C1 segment of cervical spinal cord (tissue), 14 donors: ENCODE measurements around the gene RBPJL.

Source experiments
- DNase-seq, 14 donors: peaks; one replicate each; lab custom pipeline; 2025; lab: John Stamatoyannopoulos, UW

RBPJL gene, protein sequence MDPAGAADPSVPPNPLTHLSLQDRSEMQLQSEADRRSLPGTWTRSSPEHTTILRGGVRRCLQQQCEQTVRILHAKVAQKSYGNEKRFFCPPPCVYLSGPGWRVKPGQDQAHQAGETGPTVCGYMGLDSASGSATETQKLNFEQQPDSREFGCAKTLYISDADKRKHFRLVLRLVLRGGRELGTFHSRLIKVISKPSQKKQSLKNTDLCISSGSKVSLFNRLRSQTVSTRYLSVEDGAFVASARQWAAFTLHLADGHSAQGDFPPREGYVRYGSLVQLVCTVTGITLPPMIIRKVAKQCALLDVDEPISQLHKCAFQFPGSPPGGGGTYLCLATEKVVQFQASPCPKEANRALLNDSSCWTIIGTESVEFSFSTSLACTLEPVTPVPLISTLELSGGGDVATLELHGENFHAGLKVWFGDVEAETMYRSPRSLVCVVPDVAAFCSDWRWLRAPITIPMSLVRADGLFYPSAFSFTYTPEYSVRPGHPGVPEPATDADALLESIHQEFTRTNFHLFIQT

DNA sequence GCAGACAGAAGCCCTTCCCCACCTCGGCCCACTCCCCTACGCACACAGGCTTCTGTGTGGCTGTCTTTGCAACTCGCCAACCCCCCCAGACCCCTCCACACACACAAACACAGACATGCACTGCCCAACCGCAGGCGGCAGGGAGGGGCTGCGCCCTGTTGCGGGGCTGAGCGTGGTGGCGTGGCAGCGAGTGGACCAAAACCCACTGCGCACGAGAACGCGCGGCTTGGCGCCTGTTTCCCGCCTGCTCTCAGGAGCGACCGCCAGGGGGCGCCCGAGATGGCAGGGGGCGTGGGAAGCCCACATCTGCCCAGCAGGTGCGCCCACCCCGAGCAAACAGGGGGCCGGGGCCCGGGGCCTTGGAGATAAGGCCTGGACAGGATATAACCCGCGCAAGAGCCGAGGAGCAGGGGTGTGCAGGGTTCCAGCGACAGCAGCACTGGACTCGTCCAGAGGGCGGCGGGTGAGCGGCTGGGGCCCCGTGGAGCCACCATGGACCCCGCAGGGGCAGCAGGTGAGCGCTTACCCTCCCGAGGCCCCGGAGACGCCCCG, at the start of gene RBPJL:
Gene RBPJL (plus strand): TSS at position 410 of the 552 bp plus-strand sequence. CDS start 83 bp downstream, at position 493.
- no peak for DNase-seq

DNA sequence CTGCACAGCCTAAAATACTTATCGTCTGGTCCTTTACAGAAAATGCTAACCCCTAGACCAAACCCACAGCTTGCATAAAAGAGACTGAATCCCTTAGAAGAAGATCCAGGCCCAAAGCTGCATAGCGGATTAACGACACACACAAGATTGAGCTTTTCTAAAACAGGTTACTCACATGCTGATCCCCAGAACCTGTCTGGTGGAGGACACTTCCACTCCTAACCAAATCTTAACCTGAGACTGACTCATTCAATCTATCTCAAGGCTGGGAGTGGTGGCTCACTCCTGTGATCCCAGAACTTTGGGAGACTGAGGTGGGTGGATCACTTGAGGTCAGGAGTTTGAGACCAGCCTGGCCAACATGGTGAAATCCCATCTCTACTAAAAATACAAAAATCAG, 49.5 kb upstream of the RBPJL start:
- DNase-seq, result no peak

DNA sequence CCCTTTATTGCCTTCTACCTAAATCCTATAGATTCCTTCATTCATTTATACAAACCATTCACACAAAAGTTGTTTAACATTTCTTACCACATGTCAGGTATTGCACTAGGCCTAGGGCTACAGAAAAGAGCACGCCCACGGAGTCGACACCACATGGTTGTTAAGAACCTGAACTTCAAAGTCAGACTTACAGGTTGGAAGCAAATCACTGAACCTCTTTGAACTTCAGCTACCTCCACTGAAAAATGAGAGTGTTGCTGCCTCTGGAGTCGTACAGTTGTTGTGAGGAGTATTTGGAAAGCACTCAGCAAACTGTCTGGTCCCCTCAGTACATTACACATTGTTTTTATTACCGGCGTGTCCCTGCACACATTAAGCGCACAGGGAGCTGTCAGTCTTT, 48.9 kb upstream of the RBPJL start:
- no peak for DNase-seq

DNA sequence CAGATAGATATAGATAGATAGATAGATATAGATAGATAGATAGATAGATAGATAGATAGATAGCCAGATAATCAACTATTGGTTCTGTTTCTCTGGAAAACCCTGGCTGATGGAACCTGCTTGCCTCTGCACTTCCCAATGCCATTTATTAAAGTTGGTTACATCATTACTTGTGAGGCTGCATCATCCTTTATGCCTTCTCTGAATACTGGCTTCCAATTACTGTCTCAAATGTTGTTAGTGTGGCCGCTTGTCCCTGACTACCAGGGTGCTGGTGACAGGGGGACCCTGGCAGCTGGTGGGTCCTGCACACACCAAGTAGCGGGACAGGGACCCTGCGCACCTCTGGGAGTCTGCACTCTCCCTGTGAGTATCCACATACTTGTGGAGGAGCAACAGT, 48.4 kb upstream of the RBPJL start:
- DNase-seq, result no peak

DNA sequence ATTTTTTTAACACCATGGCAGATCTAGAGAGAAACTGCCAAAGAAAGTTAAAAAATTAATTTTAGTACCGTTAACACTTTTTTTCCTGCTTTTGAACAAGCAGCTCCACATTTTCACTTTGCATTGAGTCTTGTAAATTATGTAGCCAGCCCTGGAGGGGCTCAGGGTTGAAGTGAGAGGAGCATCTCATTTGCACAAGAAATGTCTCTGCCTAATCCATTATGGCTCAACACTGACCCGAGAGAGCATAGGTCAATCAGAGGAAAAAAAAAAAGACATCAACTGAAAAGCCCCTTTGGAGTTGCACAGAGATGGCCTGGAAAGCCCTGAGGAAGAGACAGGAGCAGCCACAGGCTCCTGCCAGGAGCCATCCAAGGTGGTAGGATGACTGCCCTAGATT, 48.0 kb upstream of the RBPJL start:
- DNase-seq, result no peak

DNA sequence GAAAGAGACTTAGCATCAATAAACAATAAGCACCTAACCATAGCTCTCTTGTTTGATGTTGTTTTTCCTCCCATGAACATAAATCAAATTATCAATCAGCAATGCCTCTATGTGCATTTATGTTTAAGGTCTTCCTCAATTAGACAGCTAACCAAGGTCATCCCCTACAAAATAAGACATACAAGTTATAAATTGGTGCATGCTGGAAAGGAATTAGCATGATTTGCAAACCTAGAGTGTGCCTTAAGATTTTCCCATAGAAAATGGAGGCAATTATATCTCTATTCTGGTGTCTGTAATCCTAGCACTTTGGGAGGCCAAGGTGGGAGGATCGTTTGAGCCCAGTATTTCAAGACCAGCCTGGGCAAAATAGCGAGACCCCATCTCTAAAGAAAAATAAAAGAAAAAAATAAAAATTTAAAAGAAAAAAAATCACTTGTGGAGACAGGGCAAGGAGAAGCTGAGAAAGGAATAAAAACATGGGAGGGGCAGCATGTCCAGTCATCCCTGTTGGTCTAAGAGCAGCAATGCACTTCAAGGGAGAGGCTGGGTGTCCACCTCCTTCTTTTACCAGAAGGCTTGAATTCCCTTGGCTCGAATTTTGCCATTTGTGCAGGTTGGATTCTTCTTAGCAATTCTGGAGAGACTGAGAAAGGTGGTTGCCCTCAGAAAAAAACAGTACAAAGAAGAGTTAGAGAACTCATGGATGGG, 42.9 kb upstream of the RBPJL start:
- no peak for DNase-seq

DNA sequence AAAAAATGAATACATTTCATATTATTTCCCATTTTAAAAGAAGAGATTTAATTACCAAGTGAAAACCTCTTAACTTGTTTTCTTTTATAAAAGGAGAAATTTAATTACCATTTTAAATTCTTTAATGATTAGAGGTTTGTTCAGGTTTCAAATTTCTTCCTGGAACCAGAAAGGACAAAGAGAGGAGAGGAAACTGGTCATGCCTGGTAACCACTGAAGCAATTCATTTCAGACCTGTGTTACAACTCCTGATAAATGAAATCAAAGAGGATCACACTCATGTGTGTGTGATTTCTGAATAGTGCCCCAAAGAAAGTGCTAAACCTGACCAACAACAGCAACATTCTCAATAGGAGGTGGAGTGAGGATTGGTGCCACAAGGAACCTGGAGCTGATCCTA, 39.7 kb upstream of the RBPJL start:
- no peak for DNase-seq

DNA sequence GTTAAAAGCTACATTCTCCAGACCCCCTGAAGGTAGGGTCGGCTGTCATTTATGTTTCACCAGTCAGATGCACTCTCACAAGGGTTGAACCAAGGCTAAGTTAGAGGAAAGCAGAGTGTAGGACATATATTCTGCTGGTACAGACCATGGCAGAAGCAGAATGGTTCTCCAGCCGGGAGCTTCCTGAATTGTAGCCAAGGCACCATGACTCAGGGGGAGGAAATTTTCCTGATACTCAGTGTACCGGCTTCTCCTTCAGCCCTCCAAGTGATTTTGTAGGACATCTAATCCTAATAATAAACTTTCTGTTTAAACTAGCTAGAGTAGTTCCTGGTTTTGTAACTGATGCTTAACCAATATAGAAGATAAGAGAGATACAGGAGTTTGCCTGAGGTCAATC, 38.1 kb upstream of the RBPJL start:
- DNase-seq, result no peak

DNA sequence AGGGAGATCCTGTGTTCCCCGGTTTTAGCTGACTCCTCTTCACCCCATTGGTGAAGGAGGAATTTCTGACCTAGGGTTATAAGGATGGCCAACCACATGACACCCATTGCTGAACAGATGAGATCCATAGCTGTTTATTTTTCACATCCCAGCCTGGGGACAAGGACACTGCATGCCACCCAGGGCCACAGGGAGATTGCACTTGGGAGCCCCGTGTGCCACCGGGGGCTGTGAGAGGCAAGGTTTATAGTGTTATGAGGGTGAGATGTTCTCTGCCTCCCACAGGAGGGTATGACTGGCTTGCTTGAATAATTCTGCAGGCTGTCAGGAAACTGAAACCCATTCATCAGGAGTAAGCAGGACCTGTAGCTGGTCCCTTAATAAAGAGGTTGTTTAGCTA, 37.6 kb upstream of the RBPJL start:
- DNase-seq, result no peak

DNA sequence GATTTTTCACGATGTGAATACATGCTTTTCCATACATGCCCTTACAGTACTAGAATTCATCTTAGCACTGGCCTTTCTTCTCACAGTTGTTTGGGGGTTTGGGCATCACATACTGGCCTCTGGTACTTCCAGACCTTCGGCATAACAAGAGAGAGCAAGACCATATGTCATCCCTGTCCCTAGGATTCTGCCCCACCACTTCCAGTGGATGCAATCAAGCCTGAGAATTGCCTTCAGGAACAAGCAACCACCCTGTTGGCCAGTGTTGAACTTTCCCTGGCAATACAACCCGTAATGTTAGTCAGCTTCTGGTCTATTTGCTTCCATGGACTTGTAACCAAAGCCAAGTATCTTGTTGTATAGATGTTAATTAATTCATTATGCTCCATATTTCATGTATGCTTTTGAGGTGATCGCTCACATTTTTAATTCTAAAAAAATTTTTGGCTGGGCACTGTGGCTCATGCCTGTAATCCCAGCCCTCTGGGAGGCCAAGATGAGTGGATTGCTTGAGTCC, 36.8 kb upstream of the RBPJL start:
- DNase-seq, result no peak

DNA sequence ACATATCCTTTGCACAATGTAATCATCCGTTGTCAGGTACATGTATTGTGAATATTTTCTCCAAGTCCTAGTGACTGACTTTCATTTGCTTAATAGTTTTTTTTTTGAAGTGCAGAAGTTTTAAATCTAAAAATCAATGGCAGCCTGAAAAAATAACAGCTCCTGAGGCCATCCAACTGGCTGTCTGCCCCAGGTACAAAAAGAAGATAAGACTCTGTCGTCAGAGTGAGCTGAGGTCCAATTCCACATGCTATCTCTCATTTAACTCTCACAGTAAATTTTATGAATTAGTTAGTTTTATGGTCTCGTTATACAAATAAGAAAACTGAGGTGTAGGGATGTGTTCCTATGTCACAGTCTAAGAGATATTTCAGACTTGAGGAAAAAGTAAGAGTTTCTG, 31.3 kb upstream of the RBPJL start:
- no peak for DNase-seq

DNA sequence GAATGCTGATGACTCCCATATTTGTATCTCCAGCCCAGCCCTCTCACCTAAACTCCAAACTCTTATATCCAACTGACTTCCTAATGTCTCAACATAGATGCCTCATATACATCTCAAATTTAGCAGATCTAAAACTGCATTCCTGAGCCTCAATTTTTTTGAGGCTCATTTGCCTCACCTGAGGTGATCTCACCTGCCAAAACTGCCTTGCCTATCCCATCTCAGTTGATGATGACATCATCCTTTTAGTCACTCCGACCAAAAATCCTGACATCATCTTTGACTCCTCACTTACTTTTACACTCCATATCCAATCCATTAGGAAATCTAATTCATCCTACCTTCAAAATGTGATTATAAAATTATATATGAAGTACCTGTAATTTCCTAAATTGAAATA, 26.6 kb upstream of the RBPJL start:
- no peak for DNase-seq

DNA sequence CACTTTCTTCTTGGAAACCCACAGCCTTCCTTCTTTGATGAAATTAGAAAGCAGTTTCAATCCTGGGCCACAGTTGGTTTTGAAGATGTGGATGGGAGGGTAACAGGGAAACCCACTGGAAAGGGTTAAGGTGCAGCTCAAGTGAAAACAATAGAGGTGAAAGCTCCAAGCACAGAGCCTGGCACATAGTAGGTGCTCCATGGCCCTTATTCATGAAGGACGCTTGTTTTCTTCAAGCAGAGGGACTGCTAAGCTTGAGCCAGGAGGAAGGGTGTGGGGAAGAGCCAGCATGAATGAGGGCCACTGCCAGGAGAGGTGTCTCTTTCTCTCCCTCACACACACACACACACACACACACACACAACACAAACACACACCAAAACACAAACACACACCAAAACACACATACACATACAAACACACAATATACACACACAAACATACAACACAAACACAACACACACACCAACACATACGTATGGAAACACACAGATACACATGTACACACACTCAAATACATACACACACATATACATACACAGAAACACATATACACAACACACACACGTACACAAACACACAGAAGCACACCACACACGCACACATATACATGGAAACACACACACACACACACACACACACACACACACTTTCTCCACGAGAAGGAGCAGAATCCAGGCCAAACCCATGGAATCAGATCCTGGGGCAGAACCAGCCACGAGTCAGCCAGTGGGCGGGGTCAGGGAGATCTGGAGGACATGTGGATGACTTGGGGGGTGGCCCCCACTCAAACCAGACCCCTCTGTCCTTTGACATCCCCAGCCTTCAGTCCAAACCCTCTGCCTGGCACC, 23.7 kb upstream of the RBPJL start:
- DNase-seq, result no peak

DNA sequence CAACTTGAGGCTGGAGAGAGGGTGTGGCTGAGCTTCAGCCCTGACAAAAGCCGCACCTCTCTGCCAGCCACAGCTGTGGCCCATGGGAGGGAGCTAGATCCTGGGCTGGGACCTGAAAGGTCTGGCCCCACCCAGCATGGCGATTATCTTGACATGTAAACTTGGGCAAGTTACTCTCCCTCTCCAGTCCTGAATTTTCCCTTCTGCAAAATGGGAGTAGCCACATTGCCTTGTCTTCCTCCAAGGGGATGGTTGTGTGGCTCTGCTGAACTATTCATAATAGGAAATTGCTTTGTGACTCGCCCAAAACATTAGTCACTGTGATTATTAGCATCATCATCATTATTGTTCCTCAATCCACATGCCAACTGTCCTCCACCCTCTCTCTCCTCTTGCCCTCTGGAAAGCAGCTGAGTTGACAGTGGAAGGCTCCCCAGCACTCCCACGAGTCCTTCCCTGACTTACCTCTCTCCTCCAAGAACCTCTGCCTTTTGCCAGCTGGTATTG, 23.0 kb upstream of the RBPJL start:
- no peak for DNase-seq

DNA sequence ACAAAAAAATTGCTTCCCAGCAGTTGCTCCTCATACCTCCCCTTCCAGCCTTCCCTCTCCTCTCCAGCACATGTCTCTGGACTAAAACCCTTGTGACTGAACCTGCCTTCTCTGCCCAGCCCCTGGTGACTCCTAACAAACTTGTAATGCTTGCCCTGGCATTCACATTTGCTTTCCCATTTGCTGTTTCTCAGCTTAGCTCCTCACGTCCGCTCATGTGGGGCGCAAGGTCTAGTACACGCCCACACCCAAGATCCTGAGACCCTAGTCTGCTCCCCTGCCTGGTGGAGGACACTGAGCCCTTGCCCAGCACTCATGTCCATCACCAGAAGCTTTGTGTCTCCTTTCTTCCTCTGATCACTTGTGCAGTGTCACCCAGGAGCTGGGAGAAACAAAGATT, 18.3 kb upstream of the RBPJL start:
- DNase-seq, result no peak

DNA sequence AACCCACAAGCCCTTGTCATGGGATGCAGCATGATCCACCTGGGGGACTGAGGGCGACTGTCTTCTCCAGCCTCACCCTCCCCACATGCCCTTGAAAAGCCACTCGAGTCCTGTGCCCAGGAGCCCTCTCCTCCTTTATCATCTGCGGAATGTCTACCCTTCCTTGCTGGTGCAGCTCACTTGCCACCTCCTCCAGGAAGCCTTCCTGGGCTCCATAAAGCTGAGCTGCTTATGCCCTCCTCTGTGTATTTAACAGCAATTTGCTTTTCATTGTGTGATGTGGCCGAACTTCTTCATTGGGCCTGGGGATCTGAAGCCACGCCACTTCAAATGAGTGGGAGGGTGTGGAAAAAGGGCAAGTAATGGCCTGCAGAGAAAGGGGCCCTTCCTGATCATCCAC, 17.8 kb upstream of the RBPJL start:
- no peak for DNase-seq

DNA sequence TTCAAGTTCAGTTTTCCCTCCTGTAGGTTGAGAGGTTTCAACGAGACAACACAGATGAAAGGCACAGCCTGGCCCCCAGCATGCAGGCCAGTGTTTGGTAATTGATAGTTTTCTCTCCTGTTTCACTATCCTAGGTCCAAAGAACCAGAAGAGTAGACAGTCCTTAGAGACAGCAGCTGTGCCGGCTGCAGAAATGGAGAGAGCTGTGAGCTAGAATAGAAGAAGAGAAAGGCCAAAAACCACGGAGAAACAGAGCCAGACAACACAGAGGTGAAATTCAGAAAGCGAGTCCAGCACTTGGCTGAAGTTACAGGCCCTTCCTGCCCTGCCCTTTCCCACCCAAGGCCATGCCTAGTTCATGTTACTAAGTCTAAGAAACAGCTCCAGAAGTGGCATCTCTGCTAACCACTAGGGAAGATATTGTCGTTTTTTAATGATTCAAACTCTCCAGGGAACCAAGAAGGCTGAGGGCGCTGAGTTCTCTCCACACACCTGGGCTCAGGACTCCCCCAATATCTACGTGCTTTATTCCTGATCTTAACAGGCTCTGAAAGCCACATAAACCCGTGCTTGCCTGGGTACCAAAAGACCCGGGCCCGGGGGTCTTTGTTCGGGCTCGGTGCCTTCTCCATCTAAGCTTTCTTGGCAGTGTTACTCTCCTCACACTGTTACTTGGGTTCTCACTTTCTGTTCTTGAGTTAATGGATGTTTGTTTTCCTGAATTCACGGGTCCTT, 16.5 kb upstream of the RBPJL start:
- no peak for DNase-seq

DNA sequence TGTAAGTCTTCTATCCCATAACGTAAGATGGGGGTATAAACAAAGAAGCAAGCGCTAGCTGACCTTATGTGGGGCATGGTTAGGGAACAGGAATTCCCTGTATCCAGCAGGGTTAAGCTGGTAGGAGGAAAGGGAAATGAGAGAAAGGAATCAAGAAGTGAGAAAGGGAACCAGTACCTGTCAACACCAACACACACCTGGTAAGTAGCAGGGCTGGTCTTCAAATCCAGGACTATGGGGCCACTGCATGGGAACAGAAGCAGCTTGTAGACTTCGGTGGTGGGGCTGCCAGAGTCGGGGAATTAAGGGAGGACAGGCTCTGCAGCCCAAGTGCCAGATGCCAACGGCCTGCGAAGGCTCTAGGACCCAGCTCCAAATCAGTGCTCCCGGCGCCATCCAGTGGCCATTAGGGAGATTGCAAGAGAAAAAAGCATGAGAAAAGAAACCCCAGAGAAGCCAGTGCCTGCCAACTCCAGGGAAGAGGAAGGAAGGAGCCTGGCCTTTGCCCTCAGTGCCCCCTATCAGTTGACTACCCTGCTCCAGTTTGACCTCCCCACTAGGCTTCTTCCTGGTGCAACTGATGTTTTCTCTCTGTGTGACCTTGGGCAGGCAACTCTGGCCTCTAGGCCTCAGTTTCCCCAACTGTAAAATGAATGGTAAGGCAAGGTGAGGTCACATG, 15.8 kb upstream of the RBPJL start:
- DNase-seq, result peak in 10 of 14 donors; percentile 18 to 60 (median 47)

DNA sequence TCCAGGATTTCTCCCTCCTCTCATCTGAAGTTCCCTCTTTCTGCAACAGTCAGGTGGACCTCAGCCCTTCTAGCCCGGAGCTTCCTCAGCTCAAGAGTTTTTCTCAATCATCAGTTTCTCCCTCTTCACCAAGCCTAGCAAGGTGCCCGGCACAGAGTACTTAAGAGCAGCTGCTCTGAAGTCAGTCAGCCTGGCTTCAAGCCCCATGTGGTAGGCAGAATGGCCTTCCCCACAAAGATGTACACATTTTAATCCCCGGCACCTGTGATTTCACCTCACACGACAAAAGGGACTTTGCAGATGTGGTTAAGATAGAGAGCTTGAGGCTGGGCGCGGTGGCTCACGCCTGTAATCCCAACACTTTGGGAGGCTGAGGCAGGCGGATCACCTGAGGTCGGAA, 15.1 kb upstream of the RBPJL start:
- DNase-seq, result no peak

DNA sequence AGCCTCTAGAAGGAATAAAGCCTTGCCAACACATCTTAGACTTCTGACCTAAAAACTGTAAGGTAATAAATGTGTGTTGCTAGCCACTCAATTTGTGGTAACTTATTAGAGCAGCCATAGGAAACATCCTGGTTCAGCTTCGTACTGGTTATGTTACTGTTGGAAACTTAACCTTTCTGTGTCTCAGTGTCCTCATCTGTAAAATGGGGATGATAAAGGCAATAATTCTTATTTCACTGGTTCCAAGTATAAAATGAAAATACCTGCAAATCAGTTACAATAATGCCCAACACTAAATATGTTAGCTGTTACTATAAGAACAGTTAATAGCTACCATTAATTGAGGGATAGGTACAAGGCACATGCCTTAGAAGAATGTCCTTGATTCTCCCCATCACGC, 14.3 kb upstream of the RBPJL start:
- no peak for DNase-seq
